NB4 (cell line): ENCODE results near the gene PRPF8.

Source experiments
- CTCF ChIP-seq: IDR thresholded peaks from one replicate; pipeline ENCODE4 v1.5.1; 2012; ENCODE audit warnings: low read depth, low read length
- POLR2A ChIP-seq: IDR thresholded peaks from 2 replicates; pipeline ENCODE4 v1.6.1; 2011; ENCODE audit warnings: mild to moderate bottlenecking; ENCODE audit not compliant: insufficient read length; ENCODE audit errors: extremely low read depth

GRCh38 chr17:1650731-1651558 is 33.7 kb downstream of the PRPF8 start:
- TF ChIP-seq POLR2A: no peak
- TF ChIP-seq CTCF: no peak
